LHCN-M2 (cell line): Measurements from ENCODE around the gene NNAT. TPM values are rescaled to one million over a fixed set of nuclear protein-coding genes. Genes with fewer than 3 reads are reported as not detected.

ENCODE experiments used
- DNase-seq: peaks from one replicate; pipeline ENCODE4 v3.0.0-alpha.2; 2012; ENCODE audit warnings: low read depth
- total RNA-seq: library from RNA; depleted of rRNA; stranded (reverse); fragments of >200 nt; gene quantifications from 2 replicates; pipeline ENCODE4 v1.2.3, GENCODE V29; 2014; rRNA removed

The NNAT gene
- total RNA-seq, 1 experiment from 2014 or later: not detected

DNA sequence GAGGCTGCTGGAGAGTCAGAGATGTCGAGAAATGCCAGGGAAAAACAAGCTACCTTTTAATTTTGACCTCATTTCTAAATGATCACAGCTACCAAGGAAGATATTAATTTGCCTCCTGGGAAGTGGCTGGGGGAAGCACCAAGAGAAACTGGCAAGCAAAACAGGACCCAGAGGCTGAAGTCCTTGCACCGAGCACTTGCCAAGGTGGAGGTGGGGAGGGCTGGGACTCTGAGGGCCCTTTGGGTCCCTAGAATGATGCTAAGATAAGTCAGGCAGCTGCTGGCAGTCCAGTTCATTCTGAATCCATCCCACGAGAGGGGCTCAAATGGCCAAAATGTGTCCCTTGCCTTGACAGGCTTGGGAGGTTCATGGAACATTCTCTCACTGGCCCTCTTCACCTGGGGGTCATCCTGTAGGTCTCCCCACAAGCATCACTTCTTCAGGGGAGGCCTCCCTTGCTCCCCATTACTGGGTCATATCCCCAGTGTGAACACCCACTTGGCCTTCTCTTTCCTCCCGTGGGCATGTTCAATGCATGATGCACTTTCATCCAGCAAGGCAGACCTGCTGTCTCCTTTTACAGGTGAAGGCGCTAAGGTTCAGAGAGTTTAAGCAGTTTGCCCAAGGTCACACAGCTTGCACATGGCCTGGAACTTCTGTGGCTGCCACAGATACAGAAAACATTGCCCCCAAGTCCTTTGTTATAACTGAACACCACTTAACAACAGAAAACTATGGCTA lies 45.7 kb downstream of the NNAT start:
- DNase-seq: no peak

DNA sequence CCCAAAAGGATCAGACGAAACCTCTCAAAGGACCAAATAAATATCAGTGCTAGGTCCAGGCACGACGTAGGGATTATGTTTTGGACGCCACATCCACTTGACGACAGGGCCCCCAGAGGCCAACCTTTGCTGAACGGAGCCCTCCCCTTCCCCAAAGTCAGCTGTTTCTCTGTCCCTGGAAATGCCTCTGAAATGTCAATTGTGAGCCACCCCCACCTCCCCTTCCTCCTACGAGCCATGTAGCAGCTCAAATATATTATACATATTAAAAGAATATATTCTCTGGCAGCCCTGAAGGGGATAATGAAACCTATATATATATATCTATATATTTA lies 46.2 kb downstream of the NNAT start:
- DNase-seq: no peak

DNA sequence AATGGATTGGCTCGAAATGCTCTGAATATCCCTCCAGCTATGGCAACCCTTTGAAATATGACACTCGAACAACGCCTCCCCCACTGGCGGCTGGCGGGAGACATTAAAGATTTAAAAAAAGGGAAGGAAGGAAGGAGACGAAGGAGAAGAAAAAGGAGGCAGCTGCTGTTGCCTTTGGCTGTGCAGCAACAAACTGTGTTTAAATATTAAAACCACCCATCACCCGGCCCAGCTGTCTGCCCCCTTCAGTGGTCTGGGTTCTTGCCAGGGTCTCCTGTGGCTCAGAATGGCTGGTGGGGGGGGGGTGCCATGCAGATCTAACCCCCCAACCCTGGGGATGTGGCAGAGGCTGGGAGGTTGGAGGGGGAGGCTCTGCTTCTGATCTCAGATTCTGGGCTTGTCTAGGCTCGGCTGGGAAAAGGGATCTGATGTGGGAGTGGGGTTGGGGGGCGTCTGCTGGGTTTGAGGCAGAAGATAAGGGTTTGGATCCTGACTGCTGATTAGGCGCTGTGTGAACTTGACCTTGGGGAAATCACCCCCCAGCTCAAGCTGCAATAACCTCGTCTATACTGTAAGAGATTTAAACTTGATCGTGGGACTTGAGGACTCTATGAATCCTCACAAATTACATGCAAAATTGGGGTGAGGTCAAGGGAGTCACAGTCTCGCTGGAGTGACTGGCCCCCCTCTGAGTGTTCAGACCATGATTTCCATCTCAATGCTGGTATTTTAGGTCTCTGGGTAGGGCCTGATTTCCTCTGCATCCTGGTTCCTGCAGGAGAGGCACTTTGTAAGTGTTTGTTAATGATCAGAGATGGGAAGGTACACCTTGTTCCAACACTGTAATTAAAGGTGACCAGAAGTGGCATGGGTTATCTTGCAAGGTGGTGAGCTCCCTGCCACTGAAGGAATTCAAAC lies 46.9 kb downstream of the NNAT start:
- peak; percentile 68 for DNase-seq

DNA sequence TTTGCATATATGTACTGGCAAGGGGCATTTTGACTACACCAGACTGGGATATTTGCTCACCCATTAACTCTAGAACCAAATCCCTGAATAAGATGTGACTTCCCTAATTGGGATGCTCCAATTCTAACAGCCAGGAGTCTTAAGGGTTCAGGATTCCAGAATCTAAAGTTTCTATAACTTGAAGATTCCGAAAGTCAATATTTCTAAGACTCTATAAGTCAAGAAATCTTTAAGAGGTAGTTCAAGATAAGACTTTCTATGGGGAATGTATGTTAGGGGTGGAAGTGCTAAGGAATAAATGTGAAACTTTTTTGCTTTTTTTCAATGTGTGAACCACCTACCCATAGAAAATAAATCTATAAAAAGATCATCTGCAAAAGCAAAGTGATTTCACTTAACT lies 49.4 kb downstream of the NNAT start:
- no peak for DNase-seq

DNA sequence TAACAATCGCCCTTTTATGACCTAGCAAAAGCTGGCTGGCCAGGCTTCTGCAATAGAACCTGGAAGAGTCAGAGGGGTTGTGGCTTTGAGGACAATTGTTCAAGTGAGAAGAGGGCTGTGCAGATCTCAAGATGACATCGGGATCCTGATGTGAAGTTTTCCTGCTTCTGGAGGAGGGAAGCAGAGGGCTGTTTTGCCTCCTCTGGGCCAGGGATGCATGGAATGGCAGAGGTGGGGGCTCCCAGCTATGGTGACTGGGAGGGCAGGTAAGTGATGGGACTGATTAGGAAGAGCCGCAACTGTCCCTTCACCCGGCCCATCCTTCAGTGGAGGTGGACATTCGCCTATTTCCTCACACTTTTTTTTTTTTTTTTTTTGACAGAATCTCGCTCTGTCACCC lies 50.0 kb downstream of the NNAT start:
- DNase-seq: no peak

Other genes with a start within 250 kb of the NNAT start
- 14.5 and 21.9 TPM in 2 replicates for gene MANBAL, start 231.6 kb upstream of the NNAT start, total RNA-seq
- 7.5 and 7.8 TPM in 2 replicates for gene SRC, start 175.1 kb upstream of the NNAT start, total RNA-seq
- 82.2 and 108 TPM in 2 replicates for gene BLCAP, start 6.6 kb downstream of the NNAT start, total RNA-seq
- 33.6 and 41.7 TPM in 2 replicates for gene CTNNBL1, start 172.8 kb downstream of the NNAT start, total RNA-seq